Inferior parietal cortex (tissue), 1 donor: Measurements from ENCODE around the gene TMEM54.

Experiments used
- DNase-seq: peaks from one replicate; pipeline ENCODE4 v3.0.0-alpha.2; 2016; ENCODE audit errors: extremely low spot score

TMEM54 gene

GRCh38 chr1:32881871-32882850, 19.0 kb downstream of the TMEM54 start:
- DNase-seq = no peak

- no peak for DNase-seq
Measured at GRCh38 chr1:32881291-32881690, 19.9 kb downstream of the TMEM54 start.

- DNase-seq = no peak
Measured at GRCh38 chr1:32878637-32879041, 22.6 kb downstream of the TMEM54 start.

GRCh38 chr1:32878183-32878582, 23.0 kb downstream of the TMEM54 start:
- DNase-seq = no peak

- no peak for DNase-seq
Measured at GRCh38 chr1:32877211-32878110, 23.7 kb downstream of the TMEM54 start.

- DNase-seq = no peak
Measured at GRCh38 chr1:32876341-32877210, 24.6 kb downstream of the TMEM54 start.

GRCh38 chr1:32874860-32875752, 26.1 kb downstream of the TMEM54 start:
- DNase-seq = no peak

- DNase-seq = no peak
Measured at GRCh38 chr1:32873484-32873883, 27.7 kb downstream of the TMEM54 start.

- DNase-seq = no peak
Measured at GRCh38 chr1:32872192-32872460, 29.1 kb downstream of the TMEM54 start.

GRCh38 chr1:32871364-32872191, 29.6 kb downstream of the TMEM54 start:
- no peak for DNase-seq

GRCh38 chr1:32870615-32871363, 30.4 kb downstream of the TMEM54 start, which contains the start of gene FNDC5:
Gene FNDC5, minus strand, starts transcription at chr1:32870912.
- no peak for DNase-seq

- DNase-seq = no peak
Measured at GRCh38 chr1:32869923-32870614, 31.1 kb downstream of the TMEM54 start.

- DNase-seq = no peak
Measured at GRCh38 chr1:32868806-32869455, 32.3 kb downstream of the TMEM54 start.

GRCh38 chr1:32868085-32868484, 33.1 kb downstream of the TMEM54 start:
- no peak for DNase-seq

- no peak for DNase-seq
Measured at GRCh38 chr1:32867671-32868070, 33.5 kb downstream of the TMEM54 start.

GRCh38 chr1:32867151-32867550, 34.0 kb downstream of the TMEM54 start:
- no peak for DNase-seq

- no peak for DNase-seq
Measured at GRCh38 chr1:32865639-32866405, 35.4 kb downstream of the TMEM54 start.
